NCI-H2081 treated with DMSO at 0.1 percent for 48 hours (cell line): Measurements from ENCODE around the gene UBE2L3.
"Not testable (repeated sequence)": the region's sequence is repeated elsewhere in the genome, so short reads cannot be mapped to it uniquely, and the experiment has no call there.

Source experiments
- DNase-seq: peaks from one replicate; lab custom pipeline; 2025; lab: John Stamatoyannopoulos, UW

The UBE2L3 gene

GRCh38 chr22:21628386-21629254, 61.1 kb downstream of the UBE2L3 start:
- no peak for DNase-seq

GRCh38 chr22:21629255-21630149, 62.0 kb downstream of the UBE2L3 start, which contains the start of gene YDJC:
TSS of gene YDJC (minus strand) at chr22:21630022. CDS start at chr22:21630014, 8 bp downstream.
- DNase-seq = peak; percentile 54

DNA sequence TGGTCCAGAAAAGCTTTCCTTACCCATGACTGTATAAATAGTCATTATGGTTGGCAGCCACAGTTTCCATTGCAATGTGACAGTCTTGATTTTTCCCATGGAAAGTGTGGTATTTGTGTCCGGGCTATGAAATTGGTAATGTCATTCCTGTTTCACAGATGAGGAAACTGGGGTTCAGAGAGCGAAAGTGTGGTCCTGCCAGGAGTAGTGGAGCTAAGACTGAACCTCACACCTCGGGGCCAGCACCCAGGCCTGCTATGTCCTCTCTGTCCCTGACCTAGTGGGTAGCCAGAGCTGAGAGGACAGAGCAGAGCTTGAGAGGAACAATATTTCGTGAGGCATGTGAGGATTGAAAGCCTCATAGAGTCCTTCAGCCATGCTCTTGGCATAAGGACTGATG, 63.5 kb downstream of the UBE2L3 start:
- no peak for DNase-seq

DNA sequence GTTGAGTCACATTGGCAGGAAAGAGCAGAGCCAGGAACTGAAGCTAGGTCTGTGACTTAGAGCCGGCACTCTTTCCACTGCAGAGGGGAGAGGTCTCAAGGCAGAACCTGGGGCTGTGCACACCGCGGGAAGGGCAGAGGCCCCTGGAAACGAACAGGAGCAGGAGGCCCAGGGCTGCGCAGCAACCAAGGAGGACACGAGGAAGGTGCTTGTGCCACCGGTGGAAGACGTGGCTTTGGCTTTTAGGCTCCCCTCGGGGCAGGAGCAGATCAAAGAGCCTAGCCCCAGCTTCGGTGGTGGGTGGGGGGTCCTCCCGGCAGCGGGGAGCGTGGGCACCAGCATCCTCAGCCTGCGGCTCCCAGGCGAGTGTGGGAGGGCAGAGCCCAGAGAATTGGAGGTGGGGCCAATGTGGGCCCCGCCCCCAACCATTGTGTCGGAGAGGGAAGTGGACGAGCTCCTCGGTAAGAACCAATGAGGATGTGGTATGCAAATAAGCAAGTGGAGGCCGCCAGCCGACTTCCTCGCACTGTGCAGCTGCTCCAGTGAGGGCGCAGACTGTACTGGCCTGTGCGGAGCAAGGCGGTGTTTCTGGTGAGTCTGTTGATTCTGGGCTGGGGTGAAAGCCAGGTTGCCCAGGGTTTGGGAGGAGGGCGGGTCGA, 64.9 kb downstream of the UBE2L3 start, which contains the start of gene CCDC116:
Gene CCDC116, plus strand, starts transcription at position 524 of the 659 bp plus-strand sequence. CDS start 422 bp downstream, outside the sequence.
- no peak for DNase-seq

- DNase-seq = no peak
Observed at GRCh38 chr22:21632931-21633330, 65.4 kb downstream of the UBE2L3 start.

DNA sequence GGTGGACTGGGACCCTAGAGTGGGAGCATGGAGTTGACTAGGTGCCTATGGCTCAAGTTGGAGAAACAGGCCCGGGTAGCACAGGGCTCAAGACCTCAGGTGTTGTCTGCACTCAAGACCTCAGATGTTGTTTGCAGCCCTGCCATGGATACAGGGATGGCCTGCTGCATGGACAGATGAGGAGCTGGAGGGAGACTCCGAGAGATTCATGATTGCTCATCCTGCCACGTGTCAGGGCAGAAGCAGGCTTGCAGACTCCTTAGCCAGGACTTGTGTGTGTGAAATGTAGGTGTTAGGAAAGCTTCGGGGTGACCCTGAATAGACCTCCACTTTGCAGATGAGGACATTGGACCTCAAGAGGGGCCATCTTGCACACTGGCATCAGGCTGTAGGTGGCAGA, 66.0 kb downstream of the UBE2L3 start:
- no peak for DNase-seq

DNA sequence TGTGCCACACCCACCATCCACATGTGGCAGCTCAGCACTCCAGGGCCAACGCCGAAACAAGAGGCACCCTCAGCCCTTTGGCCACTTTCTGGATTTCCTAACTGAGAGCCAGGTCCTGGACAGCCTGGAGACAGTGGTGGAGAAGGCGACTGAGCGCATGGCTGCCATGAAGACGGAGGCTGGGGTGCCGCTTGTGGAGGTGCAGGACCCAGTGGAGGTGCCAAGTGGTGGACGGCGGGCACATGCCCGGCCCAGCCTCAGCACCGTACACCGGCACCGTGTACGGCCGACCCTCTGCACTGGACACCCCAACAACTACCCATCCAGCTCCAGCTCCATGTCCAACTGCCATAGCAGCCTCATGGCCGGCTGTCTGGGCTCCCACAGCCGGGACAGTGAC, 66.6 kb downstream of the UBE2L3 start:
- DNase-seq = no peak

- no peak for DNase-seq
Observed at GRCh38 chr22:21634844-21635243, 67.3 kb downstream of the UBE2L3 start.

GRCh38 chr22:21635771-21636510, 68.4 kb downstream of the UBE2L3 start:
- DNase-seq = no peak

GRCh38 chr22:21636629-21637218, 69.2 kb downstream of the UBE2L3 start:
- no peak for DNase-seq

- DNase-seq = not testable (repeated sequence)
Observed at GRCh38 chr22:21637450-21637849, 69.9 kb downstream of the UBE2L3 start.

DNA sequence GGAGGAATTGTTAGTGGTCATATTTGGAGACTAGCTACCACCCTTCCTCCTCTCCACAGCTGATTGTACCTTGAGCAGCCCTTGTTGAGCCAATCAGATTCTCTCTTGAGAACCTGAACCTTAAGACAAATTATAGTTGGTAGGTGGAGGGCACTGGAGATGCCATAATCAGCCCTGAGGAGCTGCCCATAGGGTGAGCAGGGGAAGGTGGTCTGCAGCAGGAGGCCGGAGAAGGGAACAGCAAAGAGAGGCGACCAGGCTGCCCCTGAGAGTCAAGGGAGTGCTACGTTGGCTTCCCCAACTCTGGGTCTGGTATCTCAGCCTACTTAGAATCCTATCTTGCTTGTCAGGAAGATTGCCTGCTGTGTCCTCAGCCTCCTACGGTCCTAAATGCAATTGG, 71.8 kb downstream of the UBE2L3 start:
- no peak for DNase-seq

DNA sequence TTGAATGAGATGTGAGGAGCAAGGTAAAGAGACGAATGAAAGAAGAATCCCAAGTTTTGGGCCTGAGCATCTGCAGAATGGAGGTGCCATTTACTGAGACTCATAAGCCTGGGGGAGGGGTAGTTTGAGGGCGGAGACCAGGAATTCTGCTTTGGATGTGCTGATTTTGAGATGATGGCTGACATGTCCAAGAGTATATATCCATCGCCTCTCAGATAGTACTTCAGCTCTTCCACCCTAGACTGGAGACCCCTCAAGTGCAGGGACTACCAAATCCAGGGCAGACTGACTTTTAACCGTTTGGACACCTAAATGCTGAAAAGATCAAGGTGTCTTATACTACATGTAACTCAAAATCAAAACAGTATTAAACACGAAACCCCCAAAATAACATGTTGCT, 73.3 kb downstream of the UBE2L3 start:
- DNase-seq = no peak

DNA sequence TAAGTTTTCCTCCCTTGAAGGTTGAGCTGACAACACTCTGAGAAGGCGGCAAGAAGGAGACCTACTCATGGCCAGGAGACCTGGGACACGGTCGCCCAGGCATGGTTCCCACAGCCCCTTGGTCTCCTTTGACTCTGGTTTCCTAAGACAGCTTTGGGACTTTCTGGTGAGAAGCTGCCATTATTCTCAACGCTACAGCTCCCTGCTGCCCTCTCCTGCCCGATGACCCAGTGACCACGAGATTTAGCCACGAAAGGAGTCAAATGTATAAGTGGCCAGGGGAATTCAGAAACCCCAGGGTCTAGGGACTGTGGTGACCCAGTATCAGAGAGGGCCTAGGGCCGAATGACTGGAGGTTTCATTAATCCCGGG, 73.9 kb downstream of the UBE2L3 start:
- DNase-seq = no peak

DNA sequence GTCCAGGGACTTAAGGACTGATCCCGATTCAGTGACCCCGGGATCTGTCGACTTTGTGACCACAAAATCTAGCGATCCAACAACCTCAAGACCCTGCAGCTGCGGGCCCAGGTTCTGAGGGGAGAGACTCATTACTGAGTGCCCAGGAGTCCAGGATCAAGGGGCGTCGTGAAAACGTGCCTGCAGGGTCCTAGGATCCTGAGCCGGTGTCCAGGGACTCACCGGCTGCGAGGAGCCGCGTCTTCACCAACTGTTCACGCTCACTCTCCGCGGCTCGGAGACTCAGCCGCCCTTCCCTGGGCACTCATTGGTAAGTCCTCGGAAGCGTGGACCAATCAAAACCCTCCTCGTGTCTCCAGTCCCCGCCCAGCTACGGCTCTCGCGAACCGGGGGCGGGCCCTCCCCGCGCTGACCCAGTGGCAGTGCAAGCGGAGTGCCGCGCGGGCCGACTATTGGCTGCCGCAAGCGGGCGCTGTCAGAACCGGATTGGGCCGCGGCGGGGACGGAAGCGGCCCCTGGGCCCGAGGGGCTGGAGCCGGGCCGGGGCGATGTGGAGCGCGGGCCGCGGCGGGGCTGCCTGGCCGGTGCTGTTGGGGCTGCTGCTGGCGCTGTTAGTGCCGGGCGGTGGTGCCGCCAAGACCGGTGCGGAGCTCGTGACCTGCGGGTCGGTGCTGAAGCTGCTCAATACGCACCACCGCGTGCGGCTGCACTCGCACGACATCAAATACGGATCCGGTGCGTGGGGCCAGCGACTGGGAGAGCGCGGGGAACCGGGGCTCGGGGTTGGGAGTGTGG, 74.5 kb downstream of the UBE2L3 start, which contains the start of gene SDF2L1:
Gene SDF2L1, plus strand, starts transcription at position 514 of the 795 bp plus-strand sequence. Its CDS starts 35 bp downstream, at position 549.
- DNase-seq = peak; percentile 73

DNA sequence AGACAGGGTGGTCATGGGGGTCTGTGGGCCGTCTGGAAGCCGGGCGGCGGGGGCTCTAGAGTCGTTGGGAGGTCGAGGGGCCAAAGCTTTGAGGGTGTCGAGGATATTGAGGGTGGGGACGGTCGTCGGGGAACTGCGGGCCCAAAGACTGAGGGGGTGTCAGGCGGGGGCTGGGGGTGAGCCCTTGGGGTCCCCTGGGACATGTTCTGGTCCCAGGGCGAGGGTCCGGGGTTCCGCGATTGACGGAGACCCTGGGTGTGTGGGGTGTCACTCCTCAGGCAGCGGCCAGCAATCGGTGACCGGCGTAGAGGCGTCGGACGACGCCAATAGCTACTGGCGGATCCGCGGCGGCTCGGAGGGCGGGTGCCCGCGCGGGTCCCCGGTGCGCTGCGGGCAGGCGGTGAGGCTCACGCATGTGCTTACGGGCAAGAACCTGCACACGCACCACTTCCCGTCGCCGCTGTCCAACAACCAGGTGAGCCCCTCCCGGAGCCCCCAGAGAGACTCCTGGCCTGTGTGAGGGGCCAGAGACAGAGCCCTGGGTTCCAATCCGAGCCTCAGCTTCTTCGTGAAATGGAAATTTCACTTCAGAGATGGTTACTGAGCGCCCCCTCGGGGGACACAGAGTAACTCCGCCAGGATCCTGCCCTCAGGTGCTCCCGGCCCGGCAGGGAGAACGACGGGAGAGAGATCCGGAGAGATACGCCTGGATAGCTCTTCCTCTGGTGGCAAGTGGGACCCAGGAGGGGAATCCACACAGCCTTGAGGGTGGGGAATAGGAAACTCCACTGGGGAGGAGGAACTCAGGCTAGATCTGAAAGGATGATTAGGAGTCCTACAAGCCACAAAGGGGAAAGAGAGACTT, 75.3 kb downstream of the UBE2L3 start:
- peak; percentile 33 for DNase-seq

DNA sequence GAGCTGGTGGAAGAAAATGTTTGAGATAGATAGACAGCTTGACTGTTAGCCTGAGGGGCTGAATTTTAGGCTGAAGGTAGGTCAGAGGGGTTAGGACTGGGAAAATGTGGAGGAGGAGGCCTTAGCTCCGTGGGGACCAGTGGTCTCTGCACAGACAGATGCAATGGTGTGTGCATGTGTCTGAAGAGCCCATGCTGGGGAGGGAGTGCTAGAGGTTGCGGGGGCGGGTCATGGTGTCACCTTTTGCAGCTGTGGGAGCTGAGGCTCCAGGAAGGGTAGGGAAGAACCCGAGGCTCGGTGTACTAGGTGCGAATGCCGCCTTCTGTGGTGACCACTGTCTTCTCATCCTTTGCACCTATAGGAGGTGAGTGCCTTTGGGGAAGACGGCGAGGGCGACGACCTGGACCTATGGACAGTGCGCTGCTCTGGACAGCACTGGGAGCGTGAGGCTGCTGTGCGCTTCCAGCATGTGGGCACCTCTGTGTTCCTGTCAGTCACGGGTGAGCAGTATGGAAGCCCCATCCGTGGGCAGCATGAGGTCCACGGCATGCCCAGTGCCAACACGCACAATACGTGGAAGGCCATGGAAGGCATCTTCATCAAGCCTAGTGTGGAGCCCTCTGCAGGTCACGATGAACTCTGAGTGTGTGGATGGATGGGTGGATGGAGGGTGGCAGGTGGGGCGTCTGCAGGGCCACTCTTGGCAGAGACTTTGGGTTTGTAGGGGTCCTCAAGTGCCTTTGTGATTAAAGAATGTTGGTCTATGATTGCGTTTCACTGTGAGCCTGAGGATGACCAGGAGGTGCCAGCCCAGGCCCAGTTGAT, 76.2 kb downstream of the UBE2L3 start:
- no peak for DNase-seq

DNA sequence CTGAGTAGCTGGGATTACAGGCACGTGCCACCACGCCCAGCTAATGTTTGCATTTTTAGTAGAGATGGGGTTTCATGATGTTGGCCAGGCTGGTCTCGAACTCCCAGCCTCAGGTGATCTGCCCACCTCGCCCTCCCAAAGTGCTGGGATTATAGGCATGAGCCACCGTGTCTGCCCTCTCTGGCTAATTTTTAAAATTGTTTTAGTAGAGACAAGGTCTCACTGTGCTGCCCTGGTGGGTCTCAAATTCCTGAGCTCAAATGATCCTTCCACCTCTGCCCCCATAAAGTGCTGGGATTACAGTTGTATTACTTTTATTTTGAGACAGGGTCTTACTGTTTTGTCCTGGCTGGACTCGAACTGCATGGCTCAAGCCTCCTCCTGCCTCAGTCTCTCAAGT, 78.0 kb downstream of the UBE2L3 start:
- DNase-seq = not testable (repeated sequence)
